ENCODE results near the gene INO80E.

DNA sequence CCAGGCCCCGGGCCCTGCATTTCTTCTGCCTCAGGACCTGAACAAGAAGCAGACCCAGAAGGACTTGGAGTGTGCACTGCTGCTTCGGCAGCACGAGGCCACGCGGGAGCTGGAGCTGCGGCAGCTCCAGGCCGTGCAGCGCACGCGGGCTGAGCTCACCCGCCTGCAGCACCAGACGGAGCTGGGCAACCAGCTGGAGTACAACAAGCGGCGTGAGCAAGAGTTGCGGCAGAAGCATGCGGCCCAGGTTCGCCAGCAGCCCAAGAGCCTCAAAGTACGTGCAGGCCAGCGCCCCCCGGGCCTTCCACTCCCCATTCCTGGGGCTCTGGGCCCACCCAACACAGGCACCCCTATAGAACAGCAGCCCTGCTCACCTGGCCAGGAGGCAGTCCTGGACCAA is 9.8 kb upstream of the INO80E start:
- TF ChIP-seq, protein P1, sequence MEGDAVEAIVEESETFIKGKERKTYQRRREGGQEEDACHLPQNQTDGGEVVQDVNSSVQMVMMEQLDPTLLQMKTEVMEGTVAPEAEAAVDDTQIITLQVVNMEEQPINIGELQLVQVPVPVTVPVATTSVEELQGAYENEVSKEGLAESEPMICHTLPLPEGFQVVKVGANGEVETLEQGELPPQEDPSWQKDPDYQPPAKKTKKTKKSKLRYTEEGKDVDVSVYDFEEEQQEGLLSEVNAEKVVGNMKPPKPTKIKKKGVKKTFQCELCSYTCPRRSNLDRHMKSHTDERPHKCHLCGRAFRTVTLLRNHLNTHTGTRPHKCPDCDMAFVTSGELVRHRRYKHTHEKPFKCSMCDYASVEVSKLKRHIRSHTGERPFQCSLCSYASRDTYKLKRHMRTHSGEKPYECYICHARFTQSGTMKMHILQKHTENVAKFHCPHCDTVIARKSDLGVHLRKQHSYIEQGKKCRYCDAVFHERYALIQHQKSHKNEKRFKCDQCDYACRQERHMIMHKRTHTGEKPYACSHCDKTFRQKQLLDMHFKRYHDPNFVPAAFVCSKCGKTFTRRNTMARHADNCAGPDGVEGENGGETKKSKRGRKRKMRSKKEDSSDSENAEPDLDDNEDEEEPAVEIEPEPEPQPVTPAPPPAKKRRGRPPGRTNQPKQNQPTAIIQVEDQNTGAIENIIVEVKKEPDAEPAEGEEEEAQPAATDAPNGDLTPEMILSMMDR (IDR thresholded peaks at IDR 0.05 in 4 of 5, conservative IDR thresholded peaks at IDR 0.05 in 1 of 5), result no peak
- no peak for TF ChIP-seq POLR2A (IDR thresholded peaks at IDR 0.05)

Measured in gastrocnemius medialis (tissue), 4 donors.